ENCODE data around the gene HSF5. TPM values are rescaled to one million over a fixed set of nuclear protein-coding genes. Genes with fewer than 3 reads are reported as not detected.

Gene HSF5
- total and polyA plus RNA-seq, 2 of the 13 experiments (the other 11 are each of a cell fraction or from before 2014, with no cell fraction given), result not detected

GRCh38 chr17:58381124-58382035 is 106.8 kb downstream of the HSF5 start (continued):
- TF ChIP-seq HMGXB3 (CRISPR knock-in tag; IDR thresholded peaks at IDR 0.05; ENCODE audit: borderline replicate concordance), result peak; percentile 92
- no peak for TF ChIP-seq ZNF530 (CRISPR knock-in tag; IDR thresholded peaks at IDR 0.05; ENCODE audit: low read depth)
- no peak; the same call in 1 of the 2 replicates for TF ChIP-seq ARHGAP35 (CRISPR knock-in tag; IDR thresholded peaks at IDR 0.05; ENCODE audit: borderline replicate concordance)
- TF ChIP-seq ZNF703 (CRISPR knock-in tag; IDR thresholded peaks at IDR 0.05; ENCODE audit: borderline replicate concordance), result no peak
- TF ChIP-seq ZBTB43 (CRISPR knock-in tag; conservative IDR thresholded peaks at IDR 0.05), result peak; percentile 74
- TF ChIP-seq TFE3 (CRISPR knock-in tag; IDR thresholded peaks at IDR 0.05), result peak; percentile 84
- no peak for TF ChIP-seq FLYWCH1 (CRISPR knock-in tag; IDR thresholded peaks at IDR 0.05)
- peak; percentile 95 for TF ChIP-seq MEF2D (CRISPR knock-in tag; IDR thresholded peaks at IDR 0.05)
- TF ChIP-seq ZSCAN30 (CRISPR knock-in tag; IDR thresholded peaks at IDR 0.05), result 0 out of 2 replicates have a peak, but pooled peaks have one; percentile 46
- peak; percentile 65; the same call in 1 of the 2 replicates for TF ChIP-seq ZNF3 (CRISPR knock-in tag; IDR thresholded peaks at IDR 0.05)
- TF ChIP-seq TAF1 (CRISPR knock-in tag; IDR thresholded peaks at IDR 0.05), result peak; percentile 88
- TF ChIP-seq GTF2F1 (IDR thresholded peaks at IDR 0.05; ENCODE audit: low read length), result no peak
- TF ChIP-seq ZNF747 (CRISPR knock-in tag; IDR thresholded peaks at IDR 0.05; ENCODE audit: borderline replicate concordance), result 0 out of 2 replicates have a peak, but pooled peaks have one; percentile 65
- TF ChIP-seq ZNF670 (CRISPR knock-in tag; IDR thresholded peaks at IDR 0.05; ENCODE audit: borderline replicate concordance), result peak; percentile 96
- TF ChIP-seq ZNF557 (CRISPR knock-in tag; IDR thresholded peaks at IDR 0.05), result 0 out of 2 replicates have a peak, but pooled peaks have one; percentile 54
- peak; percentile 51; the same call in 1 of the 2 replicates for TF ChIP-seq ONECUT2 (CRISPR knock-in tag; IDR thresholded peaks at IDR 0.05)
- peak; percentile 73; the same call in 1 of the 2 replicates for TF ChIP-seq RFXAP (CRISPR knock-in tag; IDR thresholded peaks at IDR 0.05; ENCODE audit: borderline replicate concordance)
- TF ChIP-seq ZNF34 (CRISPR knock-in tag; IDR thresholded peaks at IDR 0.05; ENCODE audit: borderline replicate concordance), result peak; percentile 82; the same call in 1 of the 2 replicates
- TF ChIP-seq ZNF639 (CRISPR knock-in tag; conservative IDR thresholded peaks at IDR 0.05), result no peak
- peak; percentile 70; the same call in 1 of the 2 replicates for TF ChIP-seq YEATS2 (CRISPR knock-in tag; IDR thresholded peaks at IDR 0.05; ENCODE audit: borderline replicate concordance)
- no peak for TF ChIP-seq RARG (CRISPR knock-in tag; IDR thresholded peaks at IDR 0.05; ENCODE audit: low read depth)

Data from HepG2 (cell line).